Measurements from ENCODE around the gene OR2F1. TPM values are rescaled to one million over a fixed set of nuclear protein-coding genes. Genes with fewer than 3 reads are reported as not detected.

The OR2F1 gene
- total RNA-seq, 2 donors from 2014 or later = not detected

GRCh38 chr7:143973870-143974416 is 19.3 kb downstream of the OR2F1 start:
- Mint-ChIP-seq H3K4me1 (no peaks in the 10 kb centered on the region), H3K4me3 (no peak overlapping the region), H3K27me3 (peaks cover 28% of the 10 kb centered on the region), H3K27ac (no peak overlapping the region), H3K36me3 (ENCODE audit: low read depth) (no peaks in the 10 kb centered on the region)
- H3K9me3 ChIP-seq (ENCODE audit: control insufficient read depth, low read length, poor library complexity, severe bottlenecking) = peaks cover 8% of the 10 kb centered on the region
- no peak for ATAC-seq
- no peak for DNase-seq

GRCh38 chr7:143974459-143974858 is 19.8 kb downstream of the OR2F1 start:
- Mint-ChIP-seq H3K27ac (no peak overlapping the region), H3K27me3 (peaks cover 30% of the 10 kb centered on the region), H3K36me3 (ENCODE audit: low read depth) (no peaks in the 10 kb centered on the region), H3K4me1 (no peaks in the 10 kb centered on the region), H3K4me3 (no peak overlapping the region)
- DNase-seq = no peak
- peaks cover 8% of the 10 kb centered on the region for H3K9me3 ChIP-seq (ENCODE audit: control insufficient read depth, low read length, poor library complexity, severe bottlenecking)
- ATAC-seq = no peak

- ATAC-seq (no peak), DNase-seq (no peak)
- Mint-ChIP-seq H3K4me3 (no peak overlapping the region), H3K27ac (no peak overlapping the region), H3K4me1 (no peaks in the 10 kb centered on the region), H3K36me3 (ENCODE audit: low read depth) (no peaks in the 10 kb centered on the region), H3K27me3 (peaks cover 32% of the 10 kb centered on the region)
- H3K9me3 ChIP-seq (ENCODE audit: control insufficient read depth, low read length, poor library complexity, severe bottlenecking) = peaks cover 8% of the 10 kb centered on the region
These were observed 21.0 kb downstream of the OR2F1 start for GRCh38 chr7:143975617-143976016.

- no peak overlapping the region for H3K4me3 Mint-ChIP-seq
- no peak overlapping the region for H3K27ac Mint-ChIP-seq
- ATAC-seq (no peak), DNase-seq (no peak)
- H3K27me3 Mint-ChIP-seq = peaks cover 42% of the 10 kb centered on the region
- no peaks in the 10 kb centered on the region for H3K4me1 Mint-ChIP-seq
- H3K9me3 ChIP-seq (ENCODE audit: control insufficient read depth, low read length, poor library complexity, severe bottlenecking) = no peaks in the 10 kb centered on the region
- H3K36me3 Mint-ChIP-seq (ENCODE audit: low read depth) = no peaks in the 10 kb centered on the region
These were observed 23.9 kb downstream of the OR2F1 start for GRCh38 chr7:143978585-143978984.

DNA sequence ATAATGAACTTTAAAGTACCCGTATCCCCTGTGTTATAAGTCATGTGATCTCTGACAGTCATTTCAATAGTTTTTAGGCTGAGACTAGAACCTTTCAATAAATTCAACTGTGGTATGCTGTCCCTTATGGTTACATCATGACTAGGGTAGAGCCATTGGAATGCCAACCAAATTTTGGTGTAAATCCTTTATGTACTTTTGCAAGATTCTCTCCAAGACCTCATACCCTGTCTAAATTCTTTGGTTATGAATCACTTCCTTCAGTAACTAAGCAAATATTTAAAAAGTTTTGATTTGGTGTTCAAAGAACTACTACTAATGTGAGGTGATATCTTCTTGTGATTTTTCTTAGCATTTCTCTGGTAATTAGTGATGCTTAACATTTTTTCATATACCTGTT is 24.7 kb downstream of the OR2F1 start:
- H3K9me3 ChIP-seq (ENCODE audit: control insufficient read depth, low read length, poor library complexity, severe bottlenecking) = no peaks in the 10 kb centered on the region
- peaks cover 37% of the 10 kb centered on the region for H3K27me3 Mint-ChIP-seq
- DNase-seq = no peak
- H3K4me1 Mint-ChIP-seq = no peaks in the 10 kb centered on the region
- no peak overlapping the region for H3K27ac Mint-ChIP-seq
- no peak for ATAC-seq
- no peaks in the 10 kb centered on the region for H3K36me3 Mint-ChIP-seq (ENCODE audit: low read depth)
- H3K4me3 Mint-ChIP-seq = no peak overlapping the region

DNA sequence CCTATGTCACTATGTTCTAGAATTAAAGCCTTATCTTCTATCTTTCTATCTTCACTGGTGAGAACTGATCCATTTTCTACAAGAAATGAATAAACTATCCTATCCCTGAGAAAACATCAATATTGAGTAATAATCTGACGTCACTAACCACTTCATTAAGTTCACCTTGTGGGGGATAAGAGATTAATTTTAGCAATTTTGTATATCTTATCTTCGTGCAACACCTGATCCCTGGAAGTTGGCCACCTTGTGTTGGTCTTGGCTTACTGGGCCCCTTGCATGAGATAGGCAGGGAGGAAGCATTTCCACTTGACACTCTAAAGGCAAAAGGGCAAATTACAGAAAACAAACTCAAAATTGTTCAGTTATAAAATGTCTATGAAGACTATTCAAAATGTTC is 25.4 kb downstream of the OR2F1 start:
- DNase-seq = no peak
- Mint-ChIP-seq H3K27ac (no peak overlapping the region), H3K36me3 (ENCODE audit: low read depth) (no peaks in the 10 kb centered on the region), H3K27me3 (peaks cover 31% of the 10 kb centered on the region), H3K4me3 (no peak overlapping the region), H3K4me1 (no peaks in the 10 kb centered on the region)
- no peak for ATAC-seq
- no peaks in the 10 kb centered on the region for H3K9me3 ChIP-seq (ENCODE audit: control insufficient read depth, low read length, poor library complexity, severe bottlenecking)

GRCh38 chr7:143980746-143981510 is 26.3 kb downstream of the OR2F1 start:
- no peak for ATAC-seq

DNA sequence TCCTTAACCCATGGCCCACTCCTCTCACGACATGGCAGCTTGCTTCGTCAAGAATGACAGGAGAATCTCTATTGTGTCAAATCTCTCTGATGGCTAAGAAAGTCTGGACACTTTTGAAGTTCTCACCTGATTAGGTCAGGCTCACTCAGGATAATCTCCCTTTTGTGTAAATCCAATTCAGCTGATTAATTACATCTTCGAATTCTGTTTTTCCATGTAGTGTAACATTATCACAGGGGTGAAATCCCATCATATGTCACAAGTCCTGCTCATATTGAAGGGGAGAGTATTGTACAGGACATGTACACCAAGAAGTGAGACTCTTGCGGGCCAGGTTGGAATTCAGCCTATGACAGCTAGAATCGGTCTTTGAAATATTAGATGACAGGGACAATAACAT is 29.3 kb downstream of the OR2F1 start:
- H3K9me3 ChIP-seq (ENCODE audit: control insufficient read depth, low read length, poor library complexity, severe bottlenecking) = no peaks in the 10 kb centered on the region
- no peak overlapping the region for H3K27ac Mint-ChIP-seq
- peaks cover 20% of the 10 kb centered on the region for H3K27me3 Mint-ChIP-seq
- DNase-seq = no peak
- no peak overlapping the region for H3K4me3 Mint-ChIP-seq
- ATAC-seq = no peak
- H3K4me1 Mint-ChIP-seq = peaks cover 8% of the 10 kb centered on the region
- no peaks in the 10 kb centered on the region for H3K36me3 Mint-ChIP-seq (ENCODE audit: low read depth)

More at GRCh38 chr7:143980746-143981510, 26.3 kb downstream of the OR2F1 start:
- Mint-ChIP-seq H3K27ac (no peak overlapping the region), H3K27me3 (peaks cover 29% of the 10 kb centered on the region), H3K36me3 (ENCODE audit: low read depth) (no peaks in the 10 kb centered on the region), H3K4me1 (no peaks in the 10 kb centered on the region), H3K4me3 (no peak overlapping the region)
- H3K9me3 ChIP-seq (ENCODE audit: control insufficient read depth, low read length, poor library complexity, severe bottlenecking) = no peaks in the 10 kb centered on the region
- DNase-seq = no peak

GRCh38 chr7:143987513-143987912 is 32.9 kb downstream of the OR2F1 start:
- Mint-ChIP-seq H3K4me3 (peak overlapping the region; percentile 51), H3K27me3 (no peaks in the 10 kb centered on the region), H3K27ac (peak overlapping the region; percentile 59), H3K36me3 (ENCODE audit: low read depth) (no peaks in the 10 kb centered on the region), H3K4me1 (peaks cover 8% of the 10 kb centered on the region)
- ATAC-seq (no peak), DNase-seq (no peak)
- no peaks in the 10 kb centered on the region for H3K9me3 ChIP-seq (ENCODE audit: control insufficient read depth, low read length, poor library complexity, severe bottlenecking)

- Mint-ChIP-seq H3K36me3 (ENCODE audit: low read depth) (no peaks in the 10 kb centered on the region), H3K4me3 (no peak overlapping the region), H3K4me1 (peaks cover 8% of the 10 kb centered on the region), H3K27me3 (no peaks in the 10 kb centered on the region), H3K27ac (no peak overlapping the region)
- no peaks in the 10 kb centered on the region for H3K9me3 ChIP-seq (ENCODE audit: control insufficient read depth, low read length, poor library complexity, severe bottlenecking)
- DNase-seq = no peak
- ATAC-seq = no peak
These were observed 34.5 kb downstream of the OR2F1 start for GRCh38 chr7:143988976-143989745.

DNA sequence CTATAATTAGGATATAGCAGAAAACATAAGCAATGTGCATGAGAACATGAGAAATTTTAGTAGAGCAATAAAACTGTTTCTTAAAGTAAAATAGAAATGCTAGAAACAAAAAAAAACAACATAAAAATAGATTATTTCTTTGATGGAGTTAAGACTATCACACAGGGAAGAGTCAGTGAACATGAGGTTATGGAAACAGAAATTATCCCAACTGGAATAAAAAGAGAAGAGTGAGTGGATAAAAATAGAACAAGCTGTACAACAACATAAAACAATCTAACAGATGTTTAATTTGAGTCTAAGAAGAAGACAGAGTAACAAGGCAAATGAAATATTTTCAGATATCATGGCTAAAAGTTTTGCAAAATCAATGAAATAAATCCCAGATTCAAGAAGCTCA is 38.0 kb downstream of the OR2F1 start:
- no peak for DNase-seq
- Mint-ChIP-seq H3K27ac (no peak overlapping the region), H3K27me3 (peaks cover 9% of the 10 kb centered on the region), H3K36me3 (ENCODE audit: low read depth) (no peaks in the 10 kb centered on the region), H3K4me3 (no peak overlapping the region), H3K4me1 (peaks cover 2% of the 10 kb centered on the region)
- no peaks in the 10 kb centered on the region for H3K9me3 ChIP-seq (ENCODE audit: control insufficient read depth, low read length, poor library complexity, severe bottlenecking)
- no peak for ATAC-seq

- H3K4me3 Mint-ChIP-seq = no peak overlapping the region
- ATAC-seq (no peak), DNase-seq (no peak)
- no peaks in the 10 kb centered on the region for H3K4me1 Mint-ChIP-seq
- no peaks in the 10 kb centered on the region for H3K36me3 Mint-ChIP-seq (ENCODE audit: low read depth)
- H3K27me3 Mint-ChIP-seq = peaks cover 9% of the 10 kb centered on the region
- no peaks in the 10 kb centered on the region for H3K9me3 ChIP-seq (ENCODE audit: control insufficient read depth, low read length, poor library complexity, severe bottlenecking)
- H3K27ac Mint-ChIP-seq = no peak overlapping the region
These were observed 39.3 kb downstream of the OR2F1 start for GRCh38 chr7:143993924-143994323.

DNA sequence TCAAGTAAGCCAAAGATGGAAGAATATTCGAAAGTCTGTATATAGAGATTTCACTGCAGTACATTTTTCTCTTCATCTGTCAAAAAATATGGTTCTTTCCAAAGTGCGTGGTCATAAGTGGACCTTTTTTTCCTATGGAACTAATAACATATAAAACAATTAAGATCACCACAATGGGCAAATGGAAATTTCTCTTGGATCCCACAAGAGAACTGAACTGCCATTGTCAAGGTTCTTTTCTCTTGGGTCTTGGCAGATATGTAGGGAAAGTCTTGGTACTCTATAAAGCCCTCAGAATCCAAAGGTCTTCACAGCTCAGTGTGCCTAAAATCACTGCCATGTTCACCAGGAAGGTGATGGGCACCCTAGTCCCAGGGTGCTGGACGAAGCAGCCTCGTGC is 45.4 kb downstream of the OR2F1 start, which contains the start of gene OR6B1:
Gene OR6B1 (plus strand): TSS at position 301 of the 400 bp plus-strand sequence. CDS start 3,677 bp downstream, outside the sequence.
- H3K4me1 Mint-ChIP-seq = peaks cover 6% of the 10 kb centered on the region
- H3K36me3 Mint-ChIP-seq (ENCODE audit: low read depth) = no peaks in the 10 kb centered on the region
- ATAC-seq (no peak), DNase-seq (no peak)
- no peak within 1 kb of the TSS for H3K4me3 Mint-ChIP-seq
- no peak within 1 kb of the TSS for H3K27ac Mint-ChIP-seq
- H3K9me3 ChIP-seq (ENCODE audit: control insufficient read depth, low read length, poor library complexity, severe bottlenecking) = no peaks in the 10 kb centered on the region
- H3K27me3 Mint-ChIP-seq = peaks cover 41% of the 10 kb centered on the region
